HG02759 (cell line): ENCODE data around the gene DAND5.

ENCODE experiments used
- ATAC-seq: cut with Tn5 transposase; IDR thresholded peaks from one replicate; pipeline ENCODE4 v1.9.1; 2021; ENCODE audit warnings: mild to moderate bottlenecking, moderate library complexity; ENCODE audit not compliant: unreplicated experiment

DAND5 gene

GRCh38 chr19:13019332-13019731, 50.0 kb downstream of the DAND5 start:
- ATAC-seq: no peak

- no peak for ATAC-seq
Measured at GRCh38 chr19:13020002-13020414, 50.6 kb downstream of the DAND5 start.

DNA sequence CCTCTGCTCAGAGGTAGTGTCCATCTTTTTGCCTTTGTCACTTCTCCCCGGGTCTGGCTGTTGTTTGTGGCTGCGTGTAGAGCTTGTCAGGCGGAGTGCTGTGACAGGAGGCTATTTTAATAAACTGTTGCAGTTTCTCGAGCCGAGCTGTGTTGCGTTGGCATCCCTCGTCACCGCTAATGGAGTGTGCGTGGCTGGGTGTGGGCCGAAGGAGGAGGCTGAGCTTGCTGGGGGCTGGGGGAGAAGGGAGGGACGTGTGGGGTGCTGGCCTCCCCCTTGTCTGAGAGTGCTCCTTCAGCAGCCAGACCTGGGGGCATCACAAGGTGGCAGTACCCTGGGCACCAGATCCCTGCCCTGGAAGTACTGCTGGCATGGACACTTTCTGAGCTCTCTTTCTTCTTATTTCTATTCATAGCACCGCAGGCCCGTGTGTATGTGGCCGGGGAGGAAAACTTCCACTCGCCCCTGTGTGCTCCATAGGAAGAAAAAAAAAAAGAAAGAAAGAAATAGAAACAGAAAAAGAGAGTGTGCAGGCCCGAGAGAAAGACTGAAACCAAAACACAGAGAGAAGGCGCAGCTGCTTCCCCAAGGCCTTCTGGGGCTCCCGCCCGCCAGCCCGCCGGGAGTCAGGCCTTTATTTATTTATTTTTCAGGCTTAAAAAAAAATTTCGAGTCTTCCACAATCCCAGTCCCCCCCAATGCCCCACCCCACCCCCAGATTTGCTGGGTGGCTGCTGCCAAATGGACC, 52.9 kb downstream of the DAND5 start:
- ATAC-seq: no peak

- ATAC-seq: no peak
Measured at GRCh38 chr19:13022859-13023636, 53.7 kb downstream of the DAND5 start.

DNA sequence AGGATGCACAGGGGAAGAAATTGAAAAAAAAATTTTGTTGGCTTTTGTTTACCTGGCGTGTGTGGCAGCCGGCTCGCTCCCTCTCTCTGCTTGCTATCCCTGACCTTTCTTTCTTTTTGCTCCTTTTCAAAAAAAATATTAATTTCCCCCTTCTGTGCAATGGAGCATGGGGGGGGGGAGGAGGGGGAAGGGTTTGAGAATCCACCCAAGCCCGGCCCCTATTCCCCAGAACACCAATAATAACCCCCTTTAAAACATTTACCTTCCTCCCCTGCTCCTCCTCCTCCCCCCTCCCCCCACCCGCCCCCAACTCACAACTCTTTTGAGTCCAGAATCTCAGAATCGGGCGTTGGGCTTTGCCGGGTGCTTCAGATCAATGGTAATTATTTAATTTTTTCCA, 54.3 kb downstream of the DAND5 start:
- ATAC-seq: no peak
